Neuronal stem cell (in vitro differentiated cells): ENCODE measurements around the gene FLII.
A peak's percentile ranks its signal among the peaks of the same experiment; 100 is the strongest.

ENCODE experiments used
- DNase-seq: peaks from one replicate; pipeline ENCODE4 v3.0.0-alpha.2; 2013; ENCODE audit warnings: low spot score
- H2AFZ ChIP-seq: one replicate; pipeline ENCODE4 v1.6.1; 2013; ENCODE audit warnings: mild to moderate bottlenecking, low read length, inconsistent platforms
- H2AK5ac ChIP-seq: 2 replicates; pipeline ENCODE4 v1.6.1; 2013; ENCODE audit warnings: low read depth, mild to moderate bottlenecking, inconsistent platforms, low read length, moderate library complexity, mixed read lengths
- H2BK120ac ChIP-seq: 2 replicates; pipeline ENCODE4 v1.6.1; 2013; ENCODE audit warnings: low read depth, mild to moderate bottlenecking, inconsistent platforms, low read length, moderate library complexity, mixed read lengths
- H2BK12ac ChIP-seq: one replicate; pipeline ENCODE4 v1.6.1; 2013; ENCODE audit warnings: low read length, inconsistent platforms
- H2BK15ac ChIP-seq: 2 replicates; pipeline ENCODE4 v1.6.1; 2013; ENCODE audit warnings: mild to moderate bottlenecking, low read length, inconsistent platforms, mixed read lengths
- H2BK5ac ChIP-seq: one replicate; pipeline ENCODE4 v1.6.1; 2013; ENCODE audit warnings: inconsistent platforms, mild to moderate bottlenecking, low read length, moderate library complexity
- H3K14ac ChIP-seq: one replicate; pipeline ENCODE4 v1.6.1; 2013; ENCODE audit warnings: low read length, inconsistent platforms
- H3K18ac ChIP-seq: 2 replicates; pipeline ENCODE4 v1.6.1; 2013; ENCODE audit warnings: low read length, inconsistent platforms
- H3K23ac ChIP-seq: 2 replicates; pipeline ENCODE4 v1.6.1; 2013; ENCODE audit warnings: low read depth, mild to moderate bottlenecking, mixed read lengths, low read length, inconsistent platforms; ENCODE audit not compliant: poor library complexity
- H3K27ac ChIP-seq: replicated peaks from 3 replicates; pipeline ENCODE4 v1.5.1; 2013; ENCODE audit warnings: low read length, inconsistent platforms
- H3K27me3 ChIP-seq, 3 experiments: 2 replicates each; pipeline ENCODE4 v1.6.1; 2013; ENCODE audit warnings: low read length in 3 of 3, mild to moderate bottlenecking in 2 of 3, inconsistent platforms in 1 of 3, low read depth in 1 of 3, mixed read lengths in 1 of 3, moderate library complexity in 1 of 3; ENCODE audit not compliant: control insufficient read depth in 3 of 3, insufficient read depth in 3 of 3
- H3K36me3 ChIP-seq, 2 donors: replicated peaks in 1 of 2; 2 replicates each; pipeline ENCODE4 v1.6.1; 2013; ENCODE audit warnings: low read length in 2 of 2; ENCODE audit not compliant: control insufficient read depth in 2 of 2, insufficient read depth in 2 of 2
- H3K4ac ChIP-seq: 2 replicates; pipeline ENCODE4 v1.6.1; 2013; ENCODE audit warnings: inconsistent platforms, mild to moderate bottlenecking, low read length, moderate library complexity
- H3K4me1 ChIP-seq, 2 donors: 1 replicate in 1 of 2; 2 replicates in 1 of 2; pipeline ENCODE4 v1.6.1; 2013; ENCODE audit warnings: low read length in 2 of 2, low read depth in 1 of 2; ENCODE audit not compliant: control insufficient read depth in 2 of 2, insufficient read depth in 1 of 2
- H3K4me2 ChIP-seq: one replicate; pipeline ENCODE4 v1.6.1; 2013; ENCODE audit warnings: mild to moderate bottlenecking, low read length, inconsistent platforms; ENCODE audit not compliant: insufficient read depth, poor library complexity, severe bottlenecking
- H3K4me3 ChIP-seq, 2 donors: 2 replicates each; pipeline ENCODE4 v1.5.1; 2013; ENCODE audit warnings: low read length in 2 of 2, mild to moderate bottlenecking in 2 of 2, inconsistent platforms in 1 of 2, moderate library complexity in 1 of 2
- H3K79me1 ChIP-seq: one replicate; pipeline ENCODE4 v1.6.1; 2013; ENCODE audit warnings: low read depth, mild to moderate bottlenecking, inconsistent platforms, low read length, moderate library complexity
- H3K9ac ChIP-seq: one replicate; pipeline ENCODE4 v1.6.1; 2013; ENCODE audit warnings: mild to moderate bottlenecking, low read depth, low read length, inconsistent platforms; ENCODE audit not compliant: poor library complexity
- H3K9me3 ChIP-seq, 2 donors: replicated peaks in 1 of 2; 2 replicates each; pipeline versions ENCODE3 to v1.6.1; 2013; ENCODE audit warnings: low read length in 2 of 2, mild to moderate bottlenecking in 2 of 2, inconsistent platforms in 1 of 2, low read depth in 1 of 2, mixed read lengths in 1 of 2, moderate library complexity in 1 of 2; ENCODE audit not compliant: control insufficient read depth in 2 of 2, insufficient read depth in 1 of 2
- H4K8ac ChIP-seq: one replicate; pipeline ENCODE4 v1.6.1; 2013; ENCODE audit warnings: low read depth, mild to moderate bottlenecking, inconsistent platforms, low read length, moderate library complexity
- H4K91ac ChIP-seq: one replicate; pipeline ENCODE4 v1.6.1; 2013; ENCODE audit warnings: low read length, low read depth, mild to moderate bottlenecking, inconsistent platforms; ENCODE audit not compliant: poor library complexity
- WGBS, 2 donors: extraction: QIAGEN DNeasy Blood & Tissue Kit; methylation state at CpG; one replicate each; pipeline ENCODE4 v1.1.7; 2013; ENCODE audit warnings: missing lambda C conversion rate in 2 of 2, mixed read lengths in 1 of 2; ENCODE audit not compliant: insufficient read length in 2 of 2, insufficient replicate concordance in 1 of 2; ENCODE audit errors: extremely low coverage in 2 of 2; 5-methylcytosine and 5-hydroxymethylcytosine counted together

Gene FLII

GRCh38 chr17:18291718-18292540 is 33.4 kb upstream of the FLII start:
- H3K18ac ChIP-seq, result no peak overlapping the region
- no CpG with 5 or more reads among the region's 15 CpGs for WGBS, 2 donors

GRCh38 chr17:18285296-18285695 is 26.8 kb upstream of the FLII start:
- H3K4me3 ChIP-seq, result no peak overlapping the region
- H2BK15ac ChIP-seq, result no peak overlapping the region
- H2AFZ ChIP-seq, result no peak overlapping the region
- H3K27me3 ChIP-seq, result no peaks in the 10 kb centered on the region
- H4K91ac ChIP-seq, result no peak overlapping the region
- no peak overlapping the region for H3K18ac ChIP-seq
- peaks cover 5% of the 10 kb centered on the region for H3K79me1 ChIP-seq
- H3K4me2 ChIP-seq, result no peak overlapping the region
- H2BK120ac ChIP-seq, result no peak overlapping the region
- no peaks in the 10 kb centered on the region for H3K4me1 ChIP-seq
- H3K23ac ChIP-seq, result no peak overlapping the region
- no peak overlapping the region for H2AK5ac ChIP-seq
- H3K14ac ChIP-seq, result no peak overlapping the region
- WGBS, 2 donors, result no CpG with 5 or more reads among the region's 11 CpGs
- peak overlapping the region; percentile 79 for H2BK12ac ChIP-seq
- H3K36me3 ChIP-seq, result peaks cover 65 to 97% of the 10 kb centered on the region in 2 donors
- no peak overlapping the region for H4K8ac ChIP-seq
- no peak overlapping the region for H3K9ac ChIP-seq
- no peak overlapping the region for H2BK5ac ChIP-seq
- no peak for DNase-seq
- H3K9me3 ChIP-seq, result no peaks in the 10 kb centered on the region
- no peak overlapping the region for H3K4ac ChIP-seq
- H3K27ac ChIP-seq, result no peak overlapping the region

More at GRCh38 chr17:18291718-18292540, 33.4 kb upstream of the FLII start:
- H4K8ac ChIP-seq, result no peak overlapping the region
- H4K91ac ChIP-seq, result no peak overlapping the region
- no peak overlapping the region for H2AFZ ChIP-seq
- H3K27me3 ChIP-seq, result peaks cover 0 to 1% (median 0%) of the 10 kb centered on the region in 3 experiments
- DNase-seq, result no peak
- H2BK15ac ChIP-seq, result no peak overlapping the region
- H3K36me3 ChIP-seq, result peaks cover 42 to 97% of the 10 kb centered on the region in 2 donors
- H3K9ac ChIP-seq, result no peak overlapping the region
- no peak overlapping the region for H3K4me2 ChIP-seq
- H3K23ac ChIP-seq, result no peak overlapping the region
- no peak overlapping the region for H2BK5ac ChIP-seq
- H3K4ac ChIP-seq, result no peak overlapping the region
- no peak overlapping the region for H3K4me3 ChIP-seq
- H2BK120ac ChIP-seq, result no peak overlapping the region
- no peak overlapping the region for H3K27ac ChIP-seq
- no peak overlapping the region for H2AK5ac ChIP-seq
- peaks cover 2% of the 10 kb centered on the region for H3K79me1 ChIP-seq
- no peak overlapping the region for H3K14ac ChIP-seq
- H3K9me3 ChIP-seq, result no peaks in the 10 kb centered on the region
- no peaks in the 10 kb centered on the region for H3K4me1 ChIP-seq
- no peak overlapping the region for H2BK12ac ChIP-seq

- Histone ChIP-seq H2BK15ac (no peak overlapping the region), H3K4me3 (no peak overlapping the region), H4K91ac (no peak overlapping the region), H3K23ac (no peak overlapping the region), H2AFZ (no peak overlapping the region), H3K4me2 (no peak overlapping the region), H2BK5ac (no peak overlapping the region), H3K27ac (no peak overlapping the region), H3K4me1 (no peaks in the 10 kb centered on the region), H3K36me3 (peaks cover 70 to 98% of the 10 kb centered on the region in 2 donors), H2BK12ac (no peak overlapping the region), H3K4ac (no peak overlapping the region), H3K9ac (no peak overlapping the region), H3K9me3 (no peaks in the 10 kb centered on the region), H3K14ac (no peak overlapping the region), H2BK120ac (no peak overlapping the region), H3K79me1 (peaks cover 5% of the 10 kb centered on the region), H4K8ac (no peak overlapping the region), H2AK5ac (no peak overlapping the region), H3K18ac (no peak overlapping the region), H3K27me3 (no peaks in the 10 kb centered on the region)
- WGBS, 2 donors, result no CpG with 5 or more reads among the region's 6 CpGs
- no peak for DNase-seq
Observed at GRCh38 chr17:18281788-18282187, 23.2 kb upstream of the FLII start.

GRCh38 chr17:18280766-18281371 is 22.3 kb upstream of the FLII start:
- Histone ChIP-seq H4K8ac (no peak overlapping the region), H3K27me3 (no peaks in the 10 kb centered on the region), H2AFZ (no peak overlapping the region), H3K36me3 (peaks cover 75 to 99% of the 10 kb centered on the region in 2 donors), H4K91ac (no peak overlapping the region), H3K9me3 (no peaks in the 10 kb centered on the region), H3K4me2 (no peak overlapping the region), H2BK12ac (no peak overlapping the region), H3K4me3 (no peak overlapping the region), H2BK120ac (no peak overlapping the region), H3K18ac (no peak overlapping the region), H2AK5ac (no peak overlapping the region), H3K23ac (no peak overlapping the region), H3K4me1 (no peaks in the 10 kb centered on the region), H3K27ac (no peak overlapping the region), H2BK15ac (no peak overlapping the region), H3K14ac (no peak overlapping the region), H3K9ac (no peak overlapping the region), H3K4ac (no peak overlapping the region), H2BK5ac (no peak overlapping the region), H3K79me1 (peaks cover 8% of the 10 kb centered on the region)
- DNase-seq, result no peak
- WGBS, 2 donors, result no CpG with 5 or more reads among the region's 5 CpGs
